NCI-H1048 (cell line): ENCODE data around the gene SARNP.
A peak's percentile ranks its signal among the peaks of the same experiment; 100 is the strongest.

Experiments used
- DNase-seq: peaks from one replicate; lab custom pipeline; 2025; lab: John Stamatoyannopoulos, UW

SARNP gene

GRCh38 chr12:55742719-55743405 lies 74.7 kb downstream of the SARNP start, which contains the start of gene GDF11:
Gene GDF11, plus strand, starts transcription at chr12:55743122. Its CDS starts 195 bp downstream, at chr12:55743317.
- DNase-seq, result peak; percentile 36

DNA sequence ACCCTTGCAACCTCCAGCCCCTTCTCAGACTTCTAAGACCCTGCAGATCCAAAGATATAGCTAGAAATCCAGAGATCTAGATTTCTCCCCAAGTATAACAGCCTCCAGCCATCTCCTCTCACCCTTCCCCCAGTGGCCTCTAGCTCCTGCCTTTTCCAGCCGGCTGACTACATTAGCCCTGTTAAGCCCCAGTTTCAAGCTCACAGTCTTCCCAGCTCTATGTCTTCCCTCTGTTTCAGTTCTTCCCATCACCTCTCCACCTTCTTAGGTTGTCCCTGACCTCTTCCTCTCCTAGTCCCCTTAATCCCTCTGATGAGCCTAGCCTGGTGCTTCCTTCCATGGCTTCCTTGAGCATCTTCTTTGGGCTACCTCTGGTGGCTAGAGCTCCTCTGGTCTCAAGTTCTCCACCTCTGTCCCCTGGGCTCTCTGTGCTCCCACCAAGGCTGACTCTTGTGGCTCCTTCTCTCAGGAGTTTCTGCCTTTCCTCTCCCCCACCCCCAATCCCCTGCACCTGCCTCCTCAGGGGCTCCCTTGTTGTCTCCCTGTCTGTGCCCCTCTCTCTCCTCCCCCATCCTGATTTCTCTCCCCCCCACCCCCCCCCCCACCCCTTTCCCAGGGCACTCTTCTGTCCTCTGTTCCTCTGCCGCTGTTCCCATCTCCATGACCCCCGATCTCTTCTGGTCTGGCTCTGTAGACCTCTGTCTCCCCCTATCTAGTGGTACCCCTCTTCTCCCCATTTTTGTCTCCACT lies 75.4 kb downstream of the SARNP start:
- no peak for DNase-seq

DNA sequence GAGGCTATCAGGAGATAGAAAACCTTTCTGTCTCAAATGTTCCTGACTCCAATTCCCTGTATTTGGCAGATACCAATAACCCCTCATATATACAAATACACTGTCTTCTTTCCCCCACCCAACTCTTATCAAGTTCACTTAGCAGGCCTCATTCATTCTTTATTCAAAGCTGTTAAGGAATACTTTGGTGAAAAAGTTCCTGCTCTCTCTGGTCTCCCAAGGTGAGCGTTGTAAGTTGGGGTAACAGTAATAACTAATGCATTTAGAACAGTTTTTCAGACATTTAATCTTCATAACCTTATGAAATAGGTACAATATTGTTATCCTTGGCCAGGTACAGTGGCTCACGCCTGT lies 78.5 kb downstream of the SARNP start:
- no peak for DNase-seq

DNA sequence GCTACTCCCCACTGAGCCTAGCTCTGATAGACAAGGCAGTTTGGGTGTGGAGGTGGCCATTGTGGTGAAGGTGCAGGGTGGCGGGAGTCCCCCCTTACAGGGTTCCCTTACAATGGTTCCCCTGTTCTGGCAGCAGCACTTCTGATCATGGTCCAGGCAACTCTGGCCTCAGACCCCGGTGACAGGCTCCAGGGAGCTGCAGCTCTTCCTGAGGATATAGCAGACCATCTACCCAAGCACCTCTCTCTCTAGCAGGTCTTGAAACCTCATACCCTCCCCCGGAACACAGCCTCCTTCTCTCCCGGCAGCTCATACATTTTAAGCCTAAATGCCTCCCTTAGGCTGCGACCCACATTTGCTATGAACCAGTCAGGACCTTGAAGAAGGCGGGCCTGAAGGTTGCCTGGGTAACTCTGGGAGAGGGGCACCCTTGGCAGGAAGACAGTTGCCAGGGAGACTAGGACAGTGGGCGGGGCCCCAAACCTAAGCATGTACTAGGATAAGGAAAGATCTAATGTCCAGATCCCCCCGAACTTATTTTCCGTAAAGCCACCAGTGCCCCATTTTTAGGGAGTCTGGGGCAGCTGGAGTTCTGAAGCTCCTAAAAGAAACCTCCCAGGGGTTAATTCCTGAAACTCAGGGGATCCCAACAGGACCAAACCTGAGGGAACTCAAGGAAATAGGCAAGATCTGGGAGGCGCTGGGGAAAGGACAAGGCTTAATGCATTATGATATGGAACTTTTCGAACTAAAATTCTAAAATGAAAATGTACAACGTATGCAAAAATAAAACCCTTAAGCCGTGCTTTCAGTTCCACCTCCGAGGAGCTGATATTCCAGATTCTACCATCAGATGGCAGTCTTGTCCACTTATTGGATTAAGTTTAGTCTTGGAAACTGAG lies 79.2 kb downstream of the SARNP start:
- peak; percentile 58 for DNase-seq

DNA sequence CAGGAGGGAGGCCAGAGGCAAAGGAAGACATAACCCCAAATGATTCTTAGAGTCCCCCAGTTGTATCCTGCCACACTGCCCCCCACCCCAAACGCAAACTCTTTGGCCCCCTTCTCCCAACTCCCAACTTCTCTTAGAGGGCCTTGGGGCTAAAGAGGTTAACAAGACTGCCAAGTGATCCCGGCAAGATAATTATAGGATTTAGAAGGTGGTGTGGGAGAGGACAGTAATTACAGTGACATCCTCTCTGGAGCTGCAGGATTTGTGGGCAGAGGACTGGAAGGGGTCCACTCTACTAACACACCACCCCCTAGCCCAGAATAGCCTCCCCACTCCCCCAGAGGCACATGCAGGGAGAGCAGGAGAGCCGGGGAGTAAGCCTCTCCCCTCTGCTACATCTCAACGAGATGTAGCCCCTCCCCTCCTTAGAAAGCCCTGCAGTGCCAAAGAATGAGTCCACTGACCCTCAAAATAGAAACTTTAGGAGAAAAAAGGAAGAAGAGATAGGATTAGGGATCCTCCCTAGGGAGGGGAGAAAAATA lies 79.9 kb downstream of the SARNP start:
- DNase-seq, result no peak

- no peak for DNase-seq
Measured at GRCh38 chr12:55736780-55737580, 80.5 kb downstream of the SARNP start.

DNA sequence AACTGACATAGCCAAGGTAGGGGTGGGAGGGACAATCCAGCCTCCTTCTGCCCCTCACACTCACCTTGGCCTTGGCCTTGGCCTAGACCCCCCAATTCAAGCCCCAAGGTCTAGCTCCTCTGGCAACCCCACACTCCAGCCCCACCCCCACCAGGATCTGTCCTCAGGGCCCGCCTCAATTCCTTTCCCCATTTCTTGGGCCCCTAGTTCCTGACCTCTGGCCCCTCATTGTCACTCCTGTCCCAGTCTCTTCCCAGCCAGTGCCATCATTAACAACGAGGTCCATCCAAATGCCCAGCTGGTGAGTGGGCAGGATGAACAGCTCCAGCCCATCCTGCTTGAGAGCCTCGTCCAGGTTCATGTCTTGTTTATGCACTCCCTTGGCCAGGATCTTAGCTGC lies 81.4 kb downstream of the SARNP start:
- DNase-seq, result no peak

GRCh38 chr12:55734595-55734994 lies 82.9 kb downstream of the SARNP start:
- no peak for DNase-seq

DNA sequence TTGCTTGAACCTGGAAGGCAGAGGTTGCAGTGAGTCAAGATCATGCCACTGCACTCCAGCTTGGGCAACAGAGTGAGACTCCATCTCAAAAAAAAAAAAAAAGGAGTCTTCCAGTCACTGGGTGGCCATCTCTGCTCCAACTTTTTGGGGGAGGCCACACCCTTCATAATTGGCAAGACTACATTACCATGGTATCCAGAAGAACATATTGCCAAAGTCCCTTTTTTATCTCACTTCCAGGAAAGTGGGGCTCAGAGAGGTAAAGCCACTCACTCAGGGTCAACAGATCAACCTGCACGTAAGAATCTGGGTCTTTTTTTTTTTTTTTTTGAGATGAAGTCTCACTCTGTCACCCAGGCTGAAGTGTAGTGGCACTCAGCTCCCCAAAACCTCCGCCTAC lies 83.7 kb downstream of the SARNP start:
- no peak for DNase-seq

DNA sequence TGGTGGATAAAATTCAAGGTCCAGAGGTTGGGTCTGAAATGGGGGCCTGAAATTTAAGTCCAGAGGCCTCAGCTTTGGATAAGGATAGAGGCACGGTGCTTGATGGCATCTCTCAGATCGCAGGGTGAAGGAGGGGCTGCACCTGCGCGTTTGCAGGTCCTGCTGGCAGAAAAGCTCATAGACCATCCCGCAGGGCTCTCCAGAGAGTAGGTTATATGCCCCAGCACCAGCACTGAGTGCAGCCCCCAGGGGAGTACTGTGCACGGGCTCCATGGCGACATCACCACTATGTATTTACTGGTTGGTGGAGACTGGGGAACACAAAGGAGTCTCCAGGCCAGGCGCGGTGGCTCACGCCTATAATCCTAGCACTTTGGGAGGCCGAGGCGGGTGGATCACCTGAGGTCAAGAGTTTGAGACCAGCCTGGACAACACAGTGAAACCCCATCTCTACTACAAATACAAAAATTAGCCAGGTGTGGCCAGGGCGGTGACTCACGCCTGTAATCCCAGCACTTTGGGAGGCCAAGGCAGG lies 84.4 kb downstream of the SARNP start:
- DNase-seq, result no peak

DNA sequence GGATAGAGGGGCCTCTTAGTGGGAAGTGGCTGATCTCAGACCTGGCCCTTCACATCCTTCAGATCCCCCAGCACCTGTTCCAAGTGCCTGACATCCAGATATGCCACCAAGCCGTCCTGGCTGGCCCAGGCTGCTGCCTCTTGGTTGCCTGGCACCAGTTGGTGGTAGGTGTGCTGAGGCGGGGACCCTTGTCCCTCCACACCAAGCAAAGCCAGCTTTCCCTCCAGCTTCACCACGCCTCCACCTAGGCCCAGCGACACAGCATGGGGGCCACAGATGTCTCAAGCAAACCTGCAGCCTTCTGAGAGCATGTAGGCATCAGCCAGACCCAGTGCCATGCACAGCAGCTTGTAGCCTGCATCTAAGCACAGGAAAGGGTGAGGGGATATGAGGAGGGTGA lies 85.2 kb downstream of the SARNP start:
- DNase-seq, result no peak

DNA sequence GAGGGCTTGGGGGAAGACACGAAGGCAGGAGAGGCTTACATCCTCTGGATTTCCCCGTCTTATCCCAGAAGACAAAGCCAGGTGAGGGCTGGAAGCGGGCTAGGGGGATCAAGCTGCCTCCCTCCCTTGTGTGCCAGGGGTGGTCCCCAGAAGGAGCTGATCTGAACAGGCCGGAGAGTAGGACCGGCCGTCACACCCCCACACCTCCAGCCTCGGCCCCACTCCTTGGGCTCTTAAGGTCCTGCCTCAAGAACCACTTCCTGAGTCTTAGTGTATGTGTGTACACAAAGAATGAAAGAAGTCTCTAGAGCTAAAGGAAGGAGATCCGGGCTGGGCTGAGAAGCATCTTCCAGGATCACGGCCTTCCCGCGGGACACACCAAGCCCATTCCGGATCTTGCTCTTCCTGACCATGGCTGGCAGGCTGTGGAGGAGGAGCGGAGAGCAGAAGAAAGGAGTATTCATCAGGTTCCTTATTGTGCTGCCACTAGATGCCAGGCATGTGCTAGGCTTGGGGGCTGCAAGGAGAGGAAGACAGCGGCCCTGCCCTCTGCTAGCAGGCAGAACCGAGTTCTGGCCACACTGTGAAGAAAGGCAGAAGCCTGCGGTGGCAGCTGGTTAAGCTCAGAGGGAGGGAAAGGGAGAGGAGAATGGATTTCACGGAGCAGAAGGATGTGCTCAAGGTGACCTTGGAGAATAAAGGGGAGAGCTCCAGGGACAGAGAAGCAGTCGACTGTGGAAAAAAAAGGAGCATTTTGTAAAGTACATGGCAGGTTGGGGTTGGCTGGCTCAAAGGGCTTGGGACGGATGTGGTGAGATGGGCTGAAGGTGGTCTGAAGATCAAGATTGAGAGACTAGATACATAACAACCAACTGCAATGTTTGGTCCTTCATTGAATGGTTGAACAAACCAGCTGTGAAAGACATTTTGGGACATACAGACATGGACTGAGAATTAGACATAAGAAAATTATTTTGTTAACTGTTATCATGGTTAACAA lies 87.4 kb downstream of the SARNP start:
- no peak for DNase-seq

GRCh38 chr12:55728939-55729818 lies 88.3 kb downstream of the SARNP start, which contains the start of gene CD63:
Gene CD63, minus strand, starts transcription at chr12:55729009. Its CDS starts 668 bp downstream, at chr12:55728341.
- DNase-seq, result peak; percentile 71

- DNase-seq, result no peak
Measured at GRCh38 chr12:55728186-55728938, 89.2 kb downstream of the SARNP start.

GRCh38 chr12:55727643-55728185 lies 89.8 kb downstream of the SARNP start:
- DNase-seq, result no peak

DNA sequence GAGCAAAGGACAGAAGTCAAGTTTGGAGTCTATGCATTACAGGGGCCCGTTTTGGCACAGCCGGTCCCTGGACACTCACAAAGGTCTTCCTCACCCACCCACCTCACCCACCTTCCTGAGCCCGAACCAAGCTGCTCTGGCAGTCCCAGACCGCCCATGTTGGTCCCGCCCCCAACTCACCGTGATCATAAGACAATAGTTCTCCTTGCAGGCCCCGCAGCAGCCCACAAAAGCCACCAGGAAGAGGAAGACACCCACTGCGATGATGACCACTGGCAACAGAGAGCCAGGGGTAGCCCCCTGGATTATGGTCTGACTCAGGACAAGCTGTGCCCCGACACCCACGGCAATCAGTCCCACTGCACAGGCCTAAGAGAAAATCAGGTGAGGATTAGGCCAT lies 90.6 kb downstream of the SARNP start:
- no peak for DNase-seq

GRCh38 chr12:55725556-55725955 lies 92.0 kb downstream of the SARNP start:
- no peak for DNase-seq

- no peak for DNase-seq
Measured at GRCh38 chr12:55724940-55725309, 92.6 kb downstream of the SARNP start.
